Heart left ventricle (tissue), 16 donors: Measurements from ENCODE around the gene B9D2. TPM values are rescaled to one million over a fixed set of nuclear protein-coding genes. Genes with fewer than 3 reads are reported as not detected.
A peak's percentile ranks its signal among the peaks of the same experiment; 100 is the strongest.

Source experiments
- ATAC-seq, 4 donors: fragments of 200-7000 bp; cut with Tn5 transposase; one replicate each; pipeline ENCODE4 v1.9.1; 2020 to 2022; ENCODE audit warnings: moderate library complexity in 4 of 4, mild to moderate bottlenecking in 3 of 4, moderate number of reproducible peaks in 1 of 4
- DNase-seq, 5 donors: peaks; one replicate each; pipeline ENCODE4 v3.0.0-alpha.2; 2020
- H3K27ac ChIP-seq, 12 donors: fragments of 200-600 bp; sonication (generic) in 4 of 12; one replicate each; pipeline versions ENCODE4 v1.5.0 to v1.8.0; 2016 to 2022; ENCODE audit warnings: mild to moderate bottlenecking in 2 of 12
- H3K27me3 ChIP-seq, 9 donors: fragments of 200-600 bp; sonication (generic) in 2 of 9; one replicate each; pipeline versions ENCODE4 v1.5.1 to v1.8.0; 2016 to 2022; ENCODE audit warnings: mild to moderate bottlenecking in 3 of 9
- H3K36me3 ChIP-seq, 9 donors: fragments of 200-600 bp; sonication (generic) in 2 of 9; one replicate each; pipeline versions ENCODE4 v1.5.0 to v1.8.0; 2018 to 2022; ENCODE audit warnings: mild to moderate bottlenecking in 2 of 9
- H3K4me1 ChIP-seq, 12 donors: fragments of 200-600 bp; sonication (generic) in 4 of 12; one replicate each; pipeline versions ENCODE4 v1.5.0 to v1.8.0; 2016 to 2022; ENCODE audit warnings: mild to moderate bottlenecking in 3 of 12
- H3K4me3 ChIP-seq, 12 donors: fragments of 200-600 bp; sonication (generic) in 4 of 12; one replicate each; pipeline versions ENCODE4 v1.5.0 to v1.8.0; 2017 to 2022; ENCODE audit warnings: mild to moderate bottlenecking in 9 of 12, moderate library complexity in 4 of 12
- H3K9me3 ChIP-seq, 12 donors: fragments of 200-600 bp; sonication (generic) in 4 of 12; one replicate each; pipeline versions ENCODE4 v1.5.0 to v1.8.0; 2016 to 2022; ENCODE audit warnings: mild to moderate bottlenecking in 1 of 12
- CTCF ChIP-seq, 12 donors: fragments of 200-600 bp; sonication (generic) in 4 of 12; IDR thresholded peaks; one replicate each; pipeline versions ENCODE4 v1.5.0 to v1.8.0; 2018 to 2022; ENCODE audit warnings: antibody characterized with exemption in 12 of 12, mild to moderate bottlenecking in 5 of 12
- POLR2A ChIP-seq, 2 donors: fragments of 450-650 bp; IDR thresholded peaks; one replicate each; pipeline ENCODE4 v1.6.1; 2017; ENCODE audit warnings: antibody characterized with exemption in 2 of 2, mild to moderate bottlenecking in 2 of 2, moderate library complexity in 2 of 2
- WGBS, 4 donors: extraction: QIAGEN DNeasy Blood & Tissue Kit in 2 of 4; methylation state at CpG; one replicate each; pipeline versions ENCODE4 v1.1.5 to v1.1.7; 2013 to 2018; 5-methylcytosine and 5-hydroxymethylcytosine counted together
- intact Hi-C, 10 donors: fragments of 100-400 bp; cut with DNase I; formaldehyde crosslinking; loops; one replicate each; pipeline versions ENCODE4 v1.11.1 to v1.14.2; 2022
- polyA plus RNA-seq, 2 donors: library from polyadenylated mRNA; stranded (reverse); fragments of 200-250 nt; gene quantifications; one replicate each; pipeline ENCODE4 v1.2.3, GENCODE V29; 2013
- total RNA-seq, 9 donors: library from RNA; depleted of rRNA in 2 of 9; stranded (reverse); fragments of >200 nt in 2 of 9; fragmentation: NEBNext Ultra II Directional in 3 of 9; extraction: Animal tissue kit (Norgen Biotek cat#: 25700) in 3 of 9; gene quantifications; one replicate each; pipeline versions ENCODE4 v1.1.0 to v1.2.4, GENCODE V29; 2016 to 2023
- donor health status: ischemic (EF 13 %, LVEDD 7.1; RV severe dilation, severe dysfunction).
- donor health status: healthy with polysubstance abuse.
- donor health status: DM: no; HTN: yes; CAD: no.
- donor health status: DM: no; HTN: no; CAD: no.
- donor health status: ischemic (EF 25% LVEDD 6.9; RV normal size, moderate dysfunction).
- donor health status: ischemic (EF 25% LVEDD 5.7; RV mildly dilated, moderate dysfunction).
- donor health status: healthy.
- donor health status: DM: yes; HTN: yes; CAD: no.
- donor health status: ischemic (EF 35%, LVEDD 5.7; RV mildly dilated, moderate dysfunction).
- donor health status: nonischemic (EF 11% LVEDD 7.7; RV severe dilation, severe dysfunction).
- donor health status: DM: yes; HTN: yes; CAD: no.
- donor health status: PGD.
- donor health status: ischemic (EF 29% LVEDD 5.4; RV normal size, mild dysfunction).
- donor health status: nonischemic (EF 23%, LVEDD 6.1; RV moderate dilation, normal function).

B9D2 gene
- total and polyA plus RNA-seq, 11 donors = 1.9 to 14.6 (median 3.3) TPM

DNA sequence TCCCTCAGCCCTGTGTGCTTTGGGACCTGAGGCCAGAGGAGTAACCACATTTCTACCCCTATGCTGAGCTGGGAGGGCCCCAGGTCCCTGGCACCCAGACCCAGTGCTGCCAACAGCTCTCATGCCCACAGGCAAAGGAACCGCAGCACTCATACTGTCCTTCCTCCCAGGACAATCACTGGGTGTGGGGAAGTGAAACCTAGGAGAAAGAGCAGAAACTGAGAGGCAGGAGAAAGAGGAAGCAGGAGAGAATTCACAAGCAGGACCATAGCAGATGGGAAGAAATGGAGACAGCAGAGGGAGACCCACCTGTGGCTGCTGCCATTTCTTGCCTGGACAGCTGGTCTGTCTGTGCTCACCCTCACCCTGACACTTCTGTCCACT lies 35.1 kb downstream of the B9D2 start:
- TF ChIP-seq POLR2A (IDR thresholded peaks at IDR 0.05) = no peak
- Histone ChIP-seq H3K27ac (peak overlapping the region in 8 of 12 donors; percentile 76 to 95 (median 89)), H3K9me3 (no peaks in the 10 kb centered on the region), H3K4me3 (no peak overlapping the region), H3K36me3 (peaks cover 0 to 53% (median 15%) of the 10 kb centered on the region in 9 donors), H3K4me1 (peaks cover 4 to 91% (median 51%) of the 10 kb centered on the region in 12 donors), H3K27me3 (no peaks in the 10 kb centered on the region)
- 64 to 86% (median 79%) methylated on average over 1 of the region's 1 CpG for WGBS, 4 donors
- intact Hi-C loops = loop anchor here in 4 of 10 donors (5.0 to 10.0 kb wide), 3 partner anchors 103 to 236 kb away; no protein-coding TSS in a partner anchor
- no peak for DNase-seq
- ATAC-seq = no peak

GRCh38 chr19:41328157-41328841 lies 35.6 kb downstream of the B9D2 start:
- WGBS, 4 donors = 51 to 82% (median 63%) methylated on average over 20 to 22 of the region's 22 CpGs

DNA sequence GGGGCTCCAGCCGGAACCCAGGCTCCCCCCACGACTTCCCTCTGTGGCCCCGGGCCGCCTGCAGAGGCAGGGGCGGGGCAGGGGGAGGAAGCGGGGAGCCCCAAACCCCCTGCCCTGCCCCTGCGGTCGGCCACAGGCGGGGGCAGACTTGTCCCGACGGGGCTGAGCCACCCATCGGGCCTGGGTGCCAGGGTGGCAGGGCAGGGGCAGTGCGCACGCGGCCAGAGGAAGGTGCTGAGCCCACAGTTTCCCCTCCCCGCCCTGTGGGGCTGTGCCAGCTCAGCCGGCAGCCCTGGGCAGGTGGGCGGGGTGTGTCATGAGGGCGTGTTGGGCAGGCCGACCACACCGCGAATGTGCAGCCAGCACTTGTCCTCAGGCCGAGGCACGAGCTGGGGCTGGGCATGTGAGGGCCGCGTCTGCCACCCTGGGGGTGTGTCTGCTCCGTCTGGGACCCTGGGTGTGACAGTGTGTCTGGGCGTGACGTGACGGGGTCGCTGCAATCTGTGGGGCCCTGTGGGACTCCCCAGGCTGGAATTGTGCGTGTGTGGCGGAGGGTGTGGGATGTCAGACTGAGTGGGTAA lies 36.3 kb downstream of the B9D2 start:
- peaks cover 4 to 95% (median 63%) of the 10 kb centered on the region in 12 donors for H3K4me1 ChIP-seq
- intact Hi-C loops = loop anchor here in 4 of 10 donors (2.0 to 10.0 kb wide), 5 partner anchors 23 to 237 kb away; partner anchors contain the start of gene TGFB1 (in 2 of the 4)
- peak overlapping the region in 10 of 12 donors; percentile 18 to 49 (median 44) for H3K4me3 ChIP-seq
- no peak for TF ChIP-seq POLR2A (IDR thresholded peaks at IDR 0.05)
- TF ChIP-seq CTCF (IDR thresholded peaks at IDR 0.05) = no peak
- DNase-seq (peak; percentile 78 to 91 (median 84)), ATAC-seq (peak; percentile 8 to 57 (median 38))
- H3K36me3 ChIP-seq = peaks cover 0 to 47% (median 20%) of the 10 kb centered on the region in 9 donors
- H3K9me3 ChIP-seq = no peaks in the 10 kb centered on the region
- peak overlapping the region; percentile 66 to 95 (median 88) for H3K27ac ChIP-seq
- WGBS, 4 donors = 23 to 42% (median 28%) methylated on average over 24 to 33 of the region's 33 CpGs
- H3K27me3 ChIP-seq = no peaks in the 10 kb centered on the region

More at GRCh38 chr19:41328157-41328841, 35.6 kb downstream of the B9D2 start:
- Histone ChIP-seq H3K27me3 (no peaks in the 10 kb centered on the region), H3K27ac (peak overlapping the region; percentile 66 to 95 (median 88)), H3K4me3 (peak overlapping the region in 10 of 12 donors; percentile 18 to 49 (median 44)), H3K36me3 (peaks cover 0 to 48% (median 15%) of the 10 kb centered on the region in 9 donors), H3K9me3 (no peaks in the 10 kb centered on the region), H3K4me1 (peaks cover 4 to 91% (median 56%) of the 10 kb centered on the region in 12 donors)
- DNase-seq (no peak), ATAC-seq (no peak)
- no peak for TF ChIP-seq POLR2A (IDR thresholded peaks at IDR 0.05)
- no peak for TF ChIP-seq CTCF (IDR thresholded peaks at IDR 0.05)
- intact Hi-C loops = loop anchor here in 4 of 10 donors (5.0 to 10.0 kb wide), 3 partner anchors 104 to 237 kb away; no protein-coding TSS in a partner anchor

- no peaks in the 10 kb centered on the region for H3K27me3 ChIP-seq
- TF ChIP-seq POLR2A (IDR thresholded peaks at IDR 0.05) = no peak
- no peak for TF ChIP-seq CTCF (IDR thresholded peaks at IDR 0.05)
- ATAC-seq = no peak
- H3K4me1 ChIP-seq = peaks cover 4 to 98% (median 68%) of the 10 kb centered on the region in 12 donors
- H3K27ac ChIP-seq = peak overlapping the region; percentile 66 to 95 (median 88)
- intact Hi-C loops = loop anchor here in 4 of 10 donors (2.0 to 10.0 kb wide), 5 partner anchors 24 to 238 kb away; partner anchors contain the start of gene TGFB1 (in 2 of the 4)
- WGBS, 4 donors = 43 to 63% (median 53%) methylated on average over 9 to 13 of the region's 13 CpGs
- peak overlapping the region in 10 of 12 donors; percentile 18 to 49 (median 44) for H3K4me3 ChIP-seq
- DNase-seq = no peak
- no peaks in the 10 kb centered on the region for H3K9me3 ChIP-seq
- H3K36me3 ChIP-seq = peaks cover 0 to 47% (median 20%) of the 10 kb centered on the region in 9 donors
These were observed 36.8 kb downstream of the B9D2 start for GRCh38 chr19:41327076-41327575.
